ENCODE measurements around the gene FGGY. TPM values are rescaled to one million over a fixed set of nuclear protein-coding genes. Genes with fewer than 3 reads are reported as not detected.
A peak's percentile ranks its signal among the peaks of the same experiment; 100 is the strongest.

The FGGY gene
- total and polyA plus RNA-seq, 11 donors: 7.2 to 42.9 (median 32.0) TPM

GRCh38 chr1:59497616-59498015, 200.7 kb downstream of the FGGY start:
- TF ChIP-seq CTCF (IDR thresholded peaks at IDR 0.05): no peak
- TF ChIP-seq POLR2A (IDR thresholded peaks at IDR 0.05): no peak
- Histone ChIP-seq H3K36me3 (no peaks in the 10 kb centered on the region), H3K27me3 (no peaks in the 10 kb centered on the region), H3K4me3 (no peak overlapping the region), H3K9me3 (peaks cover 0 to 10% (median 0%) of the 10 kb centered on the region in 12 donors), H3K4me1 (peaks cover 0 to 42% (median 5%) of the 10 kb centered on the region in 12 donors), H3K27ac (no peak overlapping the region)
- DNase-seq: no peak
- no peak for ATAC-seq
- WGBS, 4 donors: 72 to 82% (median 78%) methylated on average over 7 of the region's 7 CpGs
- intact Hi-C loops (cut with DNase I): no loop called here

GRCh38 chr1:59498640-59499039, 201.7 kb downstream of the FGGY start:
- TF ChIP-seq POLR2A (IDR thresholded peaks at IDR 0.05) (no peak), CTCF (IDR thresholded peaks at IDR 0.05) (no peak)
- H3K9me3 ChIP-seq: peaks cover 0 to 9% (median 0%) of the 10 kb centered on the region in 12 donors
- H3K4me3 ChIP-seq: peak overlapping the region in 2 of 12 donors; percentile 20 to 46
- peak in 3 of 4 donors; percentile 53 to 72 (median 61) for ATAC-seq
- no peaks in the 10 kb centered on the region for H3K36me3 ChIP-seq
- H3K27ac ChIP-seq: peak overlapping the region in 2 of 12 donors; percentile 27 to 64
- H3K4me1 ChIP-seq: peaks cover 0 to 41% (median 5%) of the 10 kb centered on the region in 12 donors
- intact Hi-C loops (cut with DNase I): no loop called here
- DNase-seq: peak in 1 of 5 donors; percentile 20
- WGBS, 4 donors: 33 to 45% (median 35%) methylated on average over 4 of the region's 4 CpGs
- no peaks in the 10 kb centered on the region for H3K27me3 ChIP-seq

- Histone ChIP-seq H3K4me1 (peaks cover 0 to 34% (median 5%) of the 10 kb centered on the region in 12 donors), H3K36me3 (no peaks in the 10 kb centered on the region), H3K9me3 (peaks cover 0 to 9% (median 0%) of the 10 kb centered on the region in 12 donors), H3K27ac (peak overlapping the region in 2 of 12 donors; percentile 27 to 64), H3K4me3 (peak overlapping the region in 6 of 12 donors; percentile 2 to 46 (median 26)), H3K27me3 (no peaks in the 10 kb centered on the region)
- ATAC-seq: peak in 2 of 4 donors; percentile 18 to 43
- DNase-seq: no peak
- intact Hi-C loops (cut with DNase I): no loop called here
- no peak for TF ChIP-seq POLR2A (IDR thresholded peaks at IDR 0.05)
- no peak for TF ChIP-seq CTCF (IDR thresholded peaks at IDR 0.05)
- WGBS, 4 donors: 70 to 88% (median 78%) methylated on average over 5 of the region's 5 CpGs
Measured at GRCh38 chr1:59499273-59499942, 202.5 kb downstream of the FGGY start.

GRCh38 chr1:59499943-59500569, 203.2 kb downstream of the FGGY start:
- Histone ChIP-seq H3K36me3 (no peaks in the 10 kb centered on the region), H3K27me3 (no peaks in the 10 kb centered on the region), H3K9me3 (peaks cover 0 to 9% (median 0%) of the 10 kb centered on the region in 12 donors), H3K4me3 (peak overlapping the region in 1 of 12 donors; percentile 33), H3K4me1 (peaks cover 0 to 31% (median 5%) of the 10 kb centered on the region in 12 donors), H3K27ac (peak overlapping the region in 1 of 12 donors; percentile 64)
- no peak for DNase-seq
- 86 to 90% (median 87%) methylated on average over 4 of the region's 4 CpGs for WGBS, 4 donors
- no peak for ATAC-seq
- intact Hi-C loops (cut with DNase I): no loop called here
- TF ChIP-seq CTCF (IDR thresholded peaks at IDR 0.05): no peak
- TF ChIP-seq POLR2A (IDR thresholded peaks at IDR 0.05): no peak
